Measurements from ENCODE around the gene PINK1.

DNA sequence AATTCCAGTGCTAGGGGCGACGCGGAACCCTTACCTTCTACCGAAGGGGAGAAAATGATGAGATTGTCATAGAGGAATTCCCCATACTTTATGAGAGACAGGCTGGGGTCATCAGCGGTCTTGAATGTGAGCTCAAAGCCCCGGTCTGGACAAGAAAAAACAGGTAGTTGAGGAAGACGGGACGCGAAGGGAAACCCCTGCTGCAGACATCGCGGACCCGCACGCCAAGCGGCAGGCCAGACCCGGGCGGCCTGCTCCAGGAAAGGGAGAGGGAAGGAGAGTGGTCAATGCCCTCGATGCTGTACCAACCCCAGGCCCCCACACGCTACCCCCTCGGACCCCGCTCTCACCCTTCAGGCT lies 27.6 kb downstream of the PINK1 start:
- no peak for TF ChIP-seq POLR2A (IDR thresholded peaks at IDR 0.05)
- TF ChIP-seq, protein P1, sequence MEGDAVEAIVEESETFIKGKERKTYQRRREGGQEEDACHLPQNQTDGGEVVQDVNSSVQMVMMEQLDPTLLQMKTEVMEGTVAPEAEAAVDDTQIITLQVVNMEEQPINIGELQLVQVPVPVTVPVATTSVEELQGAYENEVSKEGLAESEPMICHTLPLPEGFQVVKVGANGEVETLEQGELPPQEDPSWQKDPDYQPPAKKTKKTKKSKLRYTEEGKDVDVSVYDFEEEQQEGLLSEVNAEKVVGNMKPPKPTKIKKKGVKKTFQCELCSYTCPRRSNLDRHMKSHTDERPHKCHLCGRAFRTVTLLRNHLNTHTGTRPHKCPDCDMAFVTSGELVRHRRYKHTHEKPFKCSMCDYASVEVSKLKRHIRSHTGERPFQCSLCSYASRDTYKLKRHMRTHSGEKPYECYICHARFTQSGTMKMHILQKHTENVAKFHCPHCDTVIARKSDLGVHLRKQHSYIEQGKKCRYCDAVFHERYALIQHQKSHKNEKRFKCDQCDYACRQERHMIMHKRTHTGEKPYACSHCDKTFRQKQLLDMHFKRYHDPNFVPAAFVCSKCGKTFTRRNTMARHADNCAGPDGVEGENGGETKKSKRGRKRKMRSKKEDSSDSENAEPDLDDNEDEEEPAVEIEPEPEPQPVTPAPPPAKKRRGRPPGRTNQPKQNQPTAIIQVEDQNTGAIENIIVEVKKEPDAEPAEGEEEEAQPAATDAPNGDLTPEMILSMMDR (IDR thresholded peaks at IDR 0.05): no peak

All from lower leg skin (tissue), 3 donors.